GM18909 (cell line): Measurements from ENCODE around the gene SYNGR3.
"Not testable (repeated sequence)": the region's sequence is repeated elsewhere in the genome, so short reads cannot be mapped to it uniquely, and the experiment has no call there.

Experiments
- ATAC-seq: cut with Tn5 transposase; IDR thresholded peaks from one replicate; pipeline ENCODE4 v1.9.1; 2021; ENCODE audit warnings: mild to moderate bottlenecking; ENCODE audit not compliant: unreplicated experiment, poor library complexity

SYNGR3 gene

DNA sequence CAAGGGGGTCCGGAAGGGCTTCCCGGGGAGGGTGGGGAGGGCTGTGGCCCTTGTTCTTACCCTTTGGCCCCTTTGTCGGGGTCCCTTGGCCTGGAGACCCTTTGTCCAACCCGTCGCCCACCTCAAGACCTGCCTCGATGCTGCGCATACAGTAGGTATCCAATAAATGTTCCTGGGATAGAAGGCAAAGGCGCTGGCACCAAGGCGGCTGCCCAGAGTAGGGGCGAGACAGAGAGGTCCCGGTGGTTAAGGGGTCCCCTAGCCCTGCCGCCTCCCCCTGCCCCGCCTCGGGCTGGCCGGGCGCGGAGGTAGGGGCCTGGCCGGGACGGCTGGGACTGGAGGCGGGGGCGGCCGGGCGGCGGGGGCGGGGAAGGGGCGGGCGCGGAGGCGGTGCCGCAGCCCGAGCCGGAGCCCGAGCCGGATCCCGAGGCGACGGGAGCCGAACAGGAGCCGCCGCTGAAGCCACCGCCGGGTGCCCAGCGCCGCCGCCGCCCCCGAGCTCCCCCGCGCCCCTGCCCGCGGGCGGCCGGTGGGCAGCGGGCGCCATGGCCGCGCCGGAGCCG is 36.8 kb downstream of the SYNGR3 start, which contains the start of gene NHERF2:
NHERF2 (plus strand) TSS at position 442 of the 563 bp plus-strand sequence; CDS start at position 546, 104 bp downstream.
- no peak for ATAC-seq

DNA sequence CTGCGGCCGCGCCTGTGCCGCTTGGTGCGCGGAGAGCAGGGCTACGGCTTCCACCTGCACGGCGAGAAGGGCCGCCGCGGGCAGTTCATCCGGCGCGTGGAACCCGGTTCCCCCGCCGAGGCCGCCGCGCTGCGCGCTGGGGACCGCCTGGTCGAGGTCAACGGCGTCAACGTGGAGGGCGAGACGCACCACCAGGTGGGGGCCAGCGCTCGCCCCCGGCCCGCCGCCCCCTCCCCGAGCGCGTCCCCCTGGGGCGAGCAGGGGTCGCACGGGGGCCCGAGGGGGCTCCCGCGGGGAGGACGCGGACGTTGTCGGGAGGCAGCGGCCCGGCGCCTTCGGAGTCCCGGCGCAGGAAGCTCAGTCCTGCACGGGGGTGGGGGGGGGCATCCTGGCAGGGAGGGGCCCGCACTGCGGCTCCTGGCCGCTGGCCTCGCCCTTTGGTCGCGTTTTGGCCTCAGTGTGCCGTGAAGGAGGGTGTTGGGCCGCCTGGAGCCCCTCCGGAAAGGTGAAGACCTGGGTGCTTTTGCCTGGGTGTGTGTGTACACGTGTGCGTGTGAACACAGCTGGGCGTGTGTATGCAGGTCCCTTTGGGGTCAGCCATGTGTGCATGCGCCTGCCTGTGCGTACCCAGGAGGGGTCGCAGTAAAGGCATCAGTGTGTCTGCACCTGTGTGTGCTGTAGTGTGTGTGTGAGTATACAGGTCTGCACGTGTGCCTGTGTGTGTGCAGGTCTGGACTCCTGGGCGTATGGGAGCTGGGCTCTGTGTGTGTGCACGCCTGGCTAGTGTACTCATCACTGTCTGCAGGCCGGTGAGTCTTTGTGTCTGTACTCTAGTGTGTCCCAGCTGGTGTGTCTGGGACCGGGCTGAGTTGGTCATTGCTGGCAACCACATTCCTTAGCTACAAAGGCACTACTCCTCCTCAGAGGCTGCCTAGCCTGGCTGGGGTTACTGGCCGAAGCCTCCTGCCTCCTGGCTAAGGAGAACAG is 37.5 kb downstream of the SYNGR3 start:
- no peak for ATAC-seq

DNA sequence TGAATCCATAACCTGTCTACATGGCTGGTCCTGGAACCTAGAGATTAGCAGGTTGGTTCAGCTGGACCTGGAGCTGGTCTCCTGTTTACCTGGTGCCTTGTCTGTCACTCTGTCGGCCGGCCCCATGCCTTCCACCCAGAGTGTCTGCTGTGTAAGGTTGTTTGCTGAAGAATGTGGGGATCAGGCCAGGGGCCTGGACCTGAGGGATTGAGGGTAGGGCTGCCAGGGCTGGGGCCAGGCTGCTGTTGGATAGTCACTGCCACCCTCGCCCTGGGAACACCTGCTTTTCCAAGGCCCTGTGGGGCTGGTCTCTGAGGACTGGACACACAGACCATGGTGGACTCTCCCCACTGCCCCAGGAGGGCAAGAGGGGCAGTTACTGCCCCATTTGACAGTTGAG is 38.4 kb downstream of the SYNGR3 start:
- no peak for ATAC-seq

DNA sequence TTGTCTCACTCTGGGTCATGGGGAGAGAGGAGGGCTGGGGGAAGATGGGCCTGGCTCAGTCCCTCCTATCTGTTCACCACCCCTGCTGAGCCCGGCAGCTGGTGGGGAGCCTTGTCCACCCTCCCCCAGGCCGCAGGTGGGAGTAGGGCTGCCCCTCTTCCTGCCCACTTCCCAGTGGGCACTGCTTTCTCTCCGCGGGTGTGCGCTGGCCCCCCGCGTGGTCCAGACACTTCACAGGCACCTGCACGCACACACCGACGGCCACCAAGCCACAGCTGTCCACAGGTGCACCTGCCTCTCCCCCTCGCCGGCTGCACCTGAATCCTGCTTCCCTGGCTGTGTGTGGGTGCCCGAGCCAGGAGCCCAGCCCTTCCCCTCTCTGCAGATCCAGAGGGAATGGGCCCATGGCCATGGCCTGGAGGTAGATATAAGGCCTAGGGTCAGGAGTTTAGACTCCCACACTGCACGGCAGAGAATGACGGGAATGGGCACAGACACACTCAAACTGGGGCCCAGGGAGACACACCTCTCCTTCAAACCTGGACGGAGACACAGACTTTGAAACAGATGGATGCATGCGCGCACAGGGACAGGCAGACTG is 39.0 kb downstream of the SYNGR3 start:
- ATAC-seq: no peak

DNA sequence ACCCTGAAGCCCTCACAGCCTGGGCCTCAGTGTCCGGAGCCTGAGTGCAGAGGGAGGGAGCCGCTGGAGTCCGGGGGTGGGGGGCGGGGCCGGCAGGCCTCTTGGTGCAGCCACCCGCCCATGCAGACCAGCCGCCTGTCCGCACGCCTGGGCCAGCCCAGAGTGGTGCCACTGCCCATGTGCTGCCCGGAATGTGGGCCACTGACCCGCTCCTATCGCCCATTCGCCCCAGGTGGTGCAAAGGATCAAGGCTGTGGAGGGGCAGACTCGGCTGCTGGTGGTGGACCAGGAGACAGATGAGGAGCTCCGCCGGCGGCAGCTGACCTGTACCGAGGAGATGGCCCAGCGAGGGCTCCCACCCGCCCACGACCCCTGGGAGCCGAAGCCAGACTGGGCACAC is 39.6 kb downstream of the SYNGR3 start:
- ATAC-seq: no peak

DNA sequence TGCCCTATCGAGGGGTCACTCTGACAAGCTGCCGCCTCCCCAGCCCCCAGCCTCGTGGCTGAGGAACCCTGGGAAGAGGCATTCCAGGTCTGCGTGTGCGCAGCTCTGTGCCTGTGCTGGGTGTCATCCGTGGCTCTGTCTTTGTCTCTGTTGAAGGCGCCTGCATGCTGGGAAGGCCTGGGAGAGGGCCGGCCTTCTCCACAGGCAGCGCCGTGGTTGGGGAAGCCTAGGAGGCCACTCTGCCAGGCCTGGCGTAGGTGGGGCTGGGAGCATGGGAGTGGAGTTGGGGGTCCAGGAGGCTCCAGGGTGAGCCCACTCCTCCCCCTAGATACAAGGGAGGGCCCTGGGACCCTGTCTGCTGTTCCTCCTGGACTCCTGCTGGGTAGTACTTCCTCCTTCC is 40.3 kb downstream of the SYNGR3 start:
- no peak for ATAC-seq

DNA sequence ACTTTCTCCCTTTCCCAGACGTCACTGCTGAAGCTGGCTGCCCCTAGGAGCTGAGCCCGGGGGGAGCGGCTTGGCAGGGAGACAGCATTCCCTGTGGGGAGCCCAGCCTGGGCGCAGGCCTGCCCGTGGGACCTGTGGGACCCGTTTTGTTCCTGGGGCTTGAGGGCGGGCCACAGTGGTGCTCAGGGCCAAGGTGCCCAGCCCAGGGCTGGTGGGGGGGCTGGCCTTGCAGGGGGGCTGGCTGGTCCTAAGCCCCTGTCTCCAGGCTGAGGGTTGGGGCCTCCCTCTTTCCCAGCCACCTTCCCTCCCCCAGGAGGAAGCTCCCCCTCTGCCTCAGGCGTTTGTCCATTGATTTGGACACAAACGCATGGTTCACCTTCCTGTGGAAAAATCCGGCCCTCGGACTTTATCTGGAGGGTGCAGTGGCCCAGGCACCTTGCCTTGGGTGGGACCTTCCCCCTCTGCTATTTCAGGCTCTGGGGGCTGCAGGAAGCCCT is 41.4 kb downstream of the SYNGR3 start:
- ATAC-seq: no peak

DNA sequence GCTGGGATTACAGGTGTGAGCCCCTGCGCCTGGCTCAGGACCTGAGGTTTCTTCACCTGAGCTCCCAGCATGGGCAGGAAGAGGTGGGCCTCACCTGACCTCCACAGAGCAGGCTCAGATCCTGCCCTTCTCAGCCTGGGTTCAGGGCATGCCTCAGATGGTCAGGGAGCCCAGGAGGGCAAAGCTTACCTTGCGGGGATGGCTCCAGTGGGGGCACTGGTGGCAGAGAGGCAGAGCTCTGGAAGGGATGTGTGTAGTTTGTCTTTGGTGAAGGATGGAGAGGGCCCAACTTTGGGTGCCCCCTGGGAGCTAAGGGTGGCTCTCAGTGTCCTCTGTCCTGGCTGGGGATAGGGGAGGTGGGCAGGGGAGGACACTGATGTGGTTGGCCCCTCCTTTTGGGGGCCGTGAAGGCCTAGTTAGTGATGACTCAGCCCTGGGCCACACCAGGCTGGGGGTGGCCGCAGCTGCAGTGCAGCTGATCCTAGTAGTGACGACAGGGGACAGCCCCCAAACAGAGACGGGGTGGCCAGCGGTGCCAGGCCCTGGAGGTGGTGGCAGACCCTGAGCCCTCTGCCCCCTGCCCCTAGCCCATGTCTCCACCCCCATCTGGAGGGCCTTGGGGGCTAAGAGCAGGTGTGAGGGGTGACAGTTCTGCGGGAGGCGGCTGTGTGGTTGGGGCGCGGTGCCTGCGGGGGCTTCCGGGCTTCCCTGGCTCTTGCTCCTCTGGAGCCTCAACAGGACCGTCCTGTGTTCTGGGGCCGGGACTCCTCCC is 42.7 kb downstream of the SYNGR3 start:
- no peak for ATAC-seq

DNA sequence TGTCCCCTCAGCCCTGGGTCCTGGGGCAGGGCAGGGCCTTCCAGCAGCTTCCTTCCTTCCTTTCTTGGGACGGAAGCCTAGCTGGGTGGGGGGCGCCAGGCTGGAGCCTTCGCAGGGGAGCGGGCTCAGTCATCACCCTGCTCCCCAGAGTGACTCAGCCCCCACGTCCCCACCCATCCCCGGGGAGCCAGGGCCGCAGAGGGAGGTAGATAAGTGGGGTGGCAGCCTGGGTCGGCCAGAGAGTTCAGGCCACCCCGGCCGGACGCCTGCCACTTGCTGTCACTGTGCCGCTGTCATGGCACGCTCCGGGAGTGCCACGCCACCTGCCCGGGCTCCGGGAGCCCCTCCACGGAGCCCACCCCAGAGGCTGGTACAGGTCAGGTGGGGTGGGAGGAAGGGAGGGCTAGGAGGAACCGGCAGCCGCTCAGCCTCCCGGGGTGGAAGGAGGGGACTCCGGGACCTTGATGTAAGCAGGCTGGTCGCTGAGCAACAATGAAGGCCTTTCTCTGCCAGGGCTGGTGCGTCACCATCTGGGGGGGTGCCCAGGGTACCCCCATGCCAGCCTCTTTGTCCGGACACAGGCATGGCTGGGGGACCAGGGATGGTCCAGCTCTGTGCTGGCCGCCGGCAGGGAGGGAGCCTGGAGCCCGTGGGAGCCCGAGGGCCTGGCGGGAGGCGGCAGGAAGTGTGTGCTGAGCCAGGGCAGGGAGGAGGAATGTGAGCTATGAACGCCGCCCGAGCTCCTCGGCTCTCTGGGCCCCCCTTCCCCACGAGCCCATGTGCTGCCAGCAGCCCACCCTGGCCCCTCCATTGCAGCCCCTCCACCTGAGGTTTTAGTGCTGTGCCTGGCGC is 43.5 kb downstream of the SYNGR3 start:
- no peak for ATAC-seq

DNA sequence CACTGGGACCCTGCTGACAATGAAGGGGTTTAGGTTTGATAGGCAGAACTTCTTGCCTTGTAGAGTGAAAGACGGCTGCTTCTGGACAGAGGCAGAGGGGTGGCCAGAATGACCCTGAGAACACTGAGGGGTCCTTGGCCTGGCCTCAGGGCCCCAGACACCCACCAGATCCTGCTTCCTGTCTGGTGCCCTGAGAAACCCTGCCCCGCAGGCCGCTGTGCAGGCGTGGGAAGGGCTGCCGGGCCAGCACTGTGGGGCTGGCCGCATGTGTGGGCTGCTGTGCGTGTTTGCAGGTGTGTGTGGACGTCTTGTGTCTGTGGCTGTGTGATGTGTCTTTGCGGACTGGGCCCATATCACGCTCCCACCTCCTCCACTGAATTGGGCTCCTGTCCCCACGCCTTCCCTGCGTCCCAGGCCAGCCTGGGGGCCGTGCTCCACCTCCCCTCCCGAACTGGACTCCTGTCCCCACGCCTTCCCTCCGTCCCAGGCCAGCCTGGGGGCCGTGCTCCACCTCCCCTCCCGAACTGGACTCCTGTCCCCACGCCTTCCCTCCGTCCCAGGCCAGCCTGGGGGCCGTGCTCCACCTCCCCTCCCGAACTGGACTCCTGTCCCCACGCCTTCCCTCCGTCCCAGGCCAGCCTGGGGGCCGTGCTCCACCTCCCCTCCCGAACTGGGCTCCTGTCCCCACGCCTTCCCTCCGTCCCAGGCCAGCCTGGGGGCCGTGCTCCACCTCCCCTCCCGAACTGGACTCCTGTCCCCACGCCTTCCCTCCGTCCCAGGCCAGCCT is 44.3 kb downstream of the SYNGR3 start:
- ATAC-seq: not testable (repeated sequence)

DNA sequence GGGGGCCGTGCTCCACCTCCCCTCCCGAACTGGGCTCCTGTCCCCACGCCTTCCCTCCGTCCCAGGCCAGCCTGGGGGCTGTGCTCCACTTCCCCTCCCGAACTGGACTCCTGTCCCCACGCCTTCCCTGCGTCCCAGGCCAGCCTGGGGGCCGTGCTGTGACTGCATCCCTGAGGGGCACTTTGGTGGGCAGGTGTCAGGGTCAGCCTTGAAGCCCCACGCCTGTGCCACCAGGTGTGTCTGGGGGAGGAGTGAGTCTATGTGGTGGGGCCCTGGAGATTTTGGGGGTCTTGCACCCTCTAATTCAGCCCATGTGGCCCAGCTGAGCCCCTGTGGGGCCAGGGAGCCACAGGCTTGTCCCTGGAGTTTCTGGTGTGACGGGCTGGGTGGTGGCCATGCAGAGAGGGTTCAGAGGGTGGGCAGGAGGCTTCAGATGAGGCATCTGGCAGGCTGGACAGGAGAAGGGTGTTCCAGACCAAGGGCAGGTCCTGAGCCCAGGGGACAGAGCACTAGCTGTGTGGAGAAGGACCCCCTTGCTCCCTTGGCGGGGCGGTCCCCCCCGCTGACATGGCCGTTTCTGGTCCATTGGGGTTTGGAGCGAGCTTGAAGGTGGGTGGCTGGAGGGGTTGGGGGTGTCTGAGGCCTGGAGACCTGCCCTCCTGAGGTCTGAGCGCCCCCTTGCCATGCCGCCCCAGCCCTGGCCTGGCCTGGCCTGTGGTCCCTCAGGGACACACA is 45.1 kb downstream of the SYNGR3 start:
- no peak for ATAC-seq

DNA sequence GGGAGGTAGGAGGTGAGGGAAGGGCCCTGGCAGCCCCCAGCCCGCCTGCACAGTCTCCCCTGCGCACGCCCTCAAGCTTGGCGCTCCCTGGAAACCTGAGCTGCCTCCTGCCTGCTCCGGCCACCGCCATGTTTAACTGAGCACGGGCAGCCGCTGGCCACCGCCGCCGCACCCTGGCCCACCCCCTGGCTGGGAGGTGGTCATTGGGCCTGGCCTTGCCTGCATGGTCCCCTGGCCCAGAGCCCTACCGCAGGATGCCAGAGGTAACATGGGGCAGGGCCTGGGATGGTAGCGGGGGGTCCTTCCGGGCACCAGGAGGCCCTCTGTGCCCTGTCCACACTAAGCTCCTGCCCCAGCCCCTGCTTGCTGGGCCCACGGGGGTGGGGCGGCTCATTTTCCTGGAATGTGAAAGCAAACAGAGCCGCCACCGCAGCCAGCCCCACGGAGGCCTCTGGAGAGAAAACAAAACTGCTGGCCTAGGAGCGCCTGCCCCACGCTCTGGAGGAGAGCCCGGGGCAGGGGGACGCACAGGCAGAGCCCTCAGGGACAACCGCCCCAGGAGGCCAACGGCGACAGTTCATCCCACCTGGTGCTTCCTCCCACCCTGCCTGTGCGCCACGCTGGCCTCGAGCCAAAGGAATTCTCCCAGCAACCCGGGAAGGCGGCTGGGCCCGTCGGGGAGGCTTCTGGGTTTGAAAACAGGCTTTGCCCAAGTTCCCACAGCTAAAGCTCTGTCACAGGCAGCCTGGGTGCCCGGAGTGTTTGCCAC is 45.8 kb downstream of the SYNGR3 start:
- ATAC-seq: no peak

DNA sequence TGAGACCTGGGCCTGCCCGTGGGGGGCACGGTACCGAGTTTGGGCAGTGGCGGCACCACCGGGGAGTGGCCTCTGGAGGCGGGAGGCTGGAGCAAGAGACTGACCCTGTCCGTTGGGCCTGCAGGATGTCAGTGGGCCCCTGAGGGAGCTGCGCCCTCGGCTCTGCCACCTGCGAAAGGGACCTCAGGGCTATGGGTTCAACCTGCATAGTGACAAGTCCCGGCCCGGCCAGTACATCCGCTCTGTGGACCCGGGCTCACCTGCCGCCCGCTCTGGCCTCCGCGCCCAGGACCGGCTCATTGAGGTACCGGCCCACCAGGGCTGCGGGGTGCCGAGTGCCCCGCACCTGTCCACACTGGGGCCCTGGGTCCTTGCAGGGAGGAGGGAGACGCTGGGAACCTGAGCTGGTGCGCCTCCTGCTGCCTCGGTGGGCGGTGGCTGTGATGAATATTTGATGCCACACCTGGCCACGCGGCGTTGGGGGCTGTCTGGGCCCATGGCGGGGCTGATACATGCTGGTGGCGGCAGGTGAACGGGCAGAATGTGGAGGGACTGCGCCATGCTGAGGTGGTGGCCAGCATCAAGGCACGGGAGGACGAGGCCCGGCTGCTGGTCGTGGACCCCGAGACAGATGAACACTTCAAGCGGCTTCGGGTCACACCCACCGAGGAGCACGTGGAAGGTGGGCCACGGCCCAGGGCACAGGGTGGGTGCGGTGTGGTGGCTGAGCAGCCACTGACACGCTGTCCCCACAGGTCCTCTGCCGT is 46.6 kb downstream of the SYNGR3 start:
- ATAC-seq: no peak

DNA sequence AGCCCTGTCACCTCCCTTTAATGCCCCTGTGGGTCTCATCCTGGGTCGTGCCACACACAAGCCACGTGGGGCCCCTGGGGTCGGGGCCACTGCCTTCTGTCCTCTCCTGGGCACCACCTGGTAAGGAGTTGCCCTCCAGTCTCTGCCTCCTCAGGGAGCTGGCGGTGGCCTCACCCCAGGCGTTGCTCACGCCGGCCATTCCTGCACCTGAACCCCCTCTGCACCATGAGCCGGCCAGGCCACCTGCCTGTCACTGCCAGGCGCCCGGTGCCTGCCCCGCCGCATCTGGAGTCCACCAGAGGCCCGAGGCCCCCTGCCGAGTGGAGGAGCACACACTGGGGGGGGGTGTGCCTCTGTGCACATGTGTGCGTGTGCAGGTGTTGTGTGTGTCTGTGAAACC is 47.3 kb downstream of the SYNGR3 start:
- no peak for ATAC-seq

DNA sequence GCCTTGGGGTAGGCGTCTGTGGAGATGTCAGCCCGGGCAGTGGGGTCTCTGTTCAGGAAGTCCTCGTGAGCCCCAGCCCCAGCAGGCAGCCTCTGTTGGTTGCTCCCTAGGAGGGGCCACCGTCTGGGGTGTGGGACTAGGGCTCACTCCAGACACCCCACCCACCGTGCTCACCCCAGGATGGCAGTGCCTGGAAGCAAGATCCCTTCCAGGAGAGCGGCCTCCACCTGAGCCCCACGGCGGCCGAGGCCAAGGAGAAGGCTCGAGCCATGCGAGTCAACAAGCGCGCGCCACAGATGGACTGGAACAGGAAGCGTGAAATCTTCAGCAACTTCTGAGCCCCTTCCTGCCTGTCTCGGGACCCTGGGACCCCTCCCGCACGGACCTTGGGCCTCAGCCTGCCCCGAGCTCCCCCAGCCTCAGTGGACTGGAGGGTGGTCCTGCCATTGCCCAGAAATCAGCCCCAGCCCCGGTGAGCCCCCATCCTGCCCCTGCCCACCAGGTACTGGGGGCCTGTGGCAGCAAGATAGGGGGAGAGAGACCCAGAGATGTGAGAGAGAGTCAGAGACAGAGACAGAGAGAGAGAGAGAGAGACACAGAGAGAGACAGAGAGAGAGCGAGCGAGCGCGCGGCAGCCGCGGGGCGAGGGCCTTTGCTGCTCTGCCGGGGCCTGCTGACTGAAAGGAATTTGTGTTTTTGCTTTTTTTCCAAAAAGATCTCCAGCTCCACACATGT is 48.0 kb downstream of the SYNGR3 start:
- ATAC-seq: no peak
